Measurements from ENCODE around the gene AMMECR1L. TPM values are rescaled to one million over a fixed set of nuclear protein-coding genes. Genes with fewer than 3 reads are reported as not detected.

Gene AMMECR1L
- polyA plus RNA-seq, 2 of the 4 experiments (the other 2 are of a cell fraction): 15.6 to 23.0 TPM

- Histone ChIP-seq H3K27ac (no peak overlapping the region), H3K4me3 (no peak overlapping the region), H3K4me2 (no peak overlapping the region), H3K9me3 (no peaks in the 10 kb centered on the region), H3K4me1 (peaks cover 26% of the 10 kb centered on the region)
- no peak for DNase-seq (ENCODE audit: low read depth in 1 of 2, low spot score in 1 of 2)
- TF ChIP-seq EHF (CRISPR knock-in tag; IDR thresholded peaks at IDR 0.05): no peak
- TF ChIP-seq, protein P1, sequence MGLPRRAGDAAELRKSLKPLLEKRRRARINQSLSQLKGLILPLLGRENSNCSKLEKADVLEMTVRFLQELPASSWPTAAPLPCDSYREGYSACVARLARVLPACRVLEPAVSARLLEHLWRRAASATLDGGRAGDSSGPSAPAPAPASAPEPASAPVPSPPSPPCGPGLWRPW (IDR thresholded peaks at IDR 0.05): no peak
- TF ChIP-seq NFE2L2 (conservative IDR thresholded peaks at IDR 0.05; ENCODE audit: low read length): no peak
- TF ChIP-seq MYC (IDR thresholded peaks at IDR 0.05; ENCODE audit: borderline replicate concordance, low read length): no peak
- TF ChIP-seq ZNF302 (CRISPR knock-in tag; IDR thresholded peaks at IDR 0.05): no peak
- no peak for TF ChIP-seq PBX3 (IDR thresholded peaks at IDR 0.05)
- TF ChIP-seq RCOR1 (IDR thresholded peaks at IDR 0.05; ENCODE audit: low read depth, low read length): no peak
- no peak for TF ChIP-seq JUN (IDR thresholded peaks at IDR 0.05)
- TF ChIP-seq RAD21 (conservative IDR thresholded peaks at IDR 0.05 in 1 of 2, IDR thresholded peaks at IDR 0.05 in 1 of 2): no peak
- TF ChIP-seq CEBPB (IDR thresholded peaks at IDR 0.05): no peak
- no peak for TF ChIP-seq FOSB (CRISPR knock-in tag; IDR thresholded peaks at IDR 0.05)
- TF ChIP-seq, protein P2, sequence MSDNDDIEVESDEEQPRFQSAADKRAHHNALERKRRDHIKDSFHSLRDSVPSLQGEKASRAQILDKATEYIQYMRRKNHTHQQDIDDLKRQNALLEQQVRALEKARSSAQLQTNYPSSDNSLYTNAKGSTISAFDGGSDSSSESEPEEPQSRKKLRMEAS (IDR thresholded peaks at IDR 0.05): no peak
- TF ChIP-seq HDAC2 (IDR thresholded peaks at IDR 0.05): no peak
- TF ChIP-seq, protein P3, sequence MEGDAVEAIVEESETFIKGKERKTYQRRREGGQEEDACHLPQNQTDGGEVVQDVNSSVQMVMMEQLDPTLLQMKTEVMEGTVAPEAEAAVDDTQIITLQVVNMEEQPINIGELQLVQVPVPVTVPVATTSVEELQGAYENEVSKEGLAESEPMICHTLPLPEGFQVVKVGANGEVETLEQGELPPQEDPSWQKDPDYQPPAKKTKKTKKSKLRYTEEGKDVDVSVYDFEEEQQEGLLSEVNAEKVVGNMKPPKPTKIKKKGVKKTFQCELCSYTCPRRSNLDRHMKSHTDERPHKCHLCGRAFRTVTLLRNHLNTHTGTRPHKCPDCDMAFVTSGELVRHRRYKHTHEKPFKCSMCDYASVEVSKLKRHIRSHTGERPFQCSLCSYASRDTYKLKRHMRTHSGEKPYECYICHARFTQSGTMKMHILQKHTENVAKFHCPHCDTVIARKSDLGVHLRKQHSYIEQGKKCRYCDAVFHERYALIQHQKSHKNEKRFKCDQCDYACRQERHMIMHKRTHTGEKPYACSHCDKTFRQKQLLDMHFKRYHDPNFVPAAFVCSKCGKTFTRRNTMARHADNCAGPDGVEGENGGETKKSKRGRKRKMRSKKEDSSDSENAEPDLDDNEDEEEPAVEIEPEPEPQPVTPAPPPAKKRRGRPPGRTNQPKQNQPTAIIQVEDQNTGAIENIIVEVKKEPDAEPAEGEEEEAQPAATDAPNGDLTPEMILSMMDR (IDR thresholded peaks at IDR 0.05): no peak
- TF ChIP-seq CBX2 (IDR thresholded peaks at IDR 0.05; ENCODE audit: borderline replicate concordance, low read depth): no peak
- 79% methylated on average over 4 of the region's 4 CpGs for WGBS (ENCODE audit: missing lambda C conversion rate)
- ChIA-PET POLR2A (no interaction called here), CTCF (no interaction called here)
- no peak for FAIRE-seq
- ATAC-seq: no peak
These were observed 32.1 kb downstream of the AMMECR1L start for GRCh38 chr2:127853671-127854070.

GRCh38 chr2:127852388-127852787, 33.4 kb downstream of the AMMECR1L start:
- POLR2A ChIA-PET: no interaction called here
- Histone ChIP-seq H3K4me2 (no peak overlapping the region), H3K4me3 (no peak overlapping the region), H3K4me1 (peaks cover 26% of the 10 kb centered on the region), H3K9me3 (no peaks in the 10 kb centered on the region), H3K27ac (no peak overlapping the region)
- FAIRE-seq (no peak), DNase-seq (ENCODE audit: low read depth in 1 of 2, low spot score in 1 of 2) (no peak), ATAC-seq (no peak)
- CTCF ChIA-PET: no interaction called here
- WGBS (ENCODE audit: missing lambda C conversion rate): 96% methylated on average over 8 of the region's 8 CpGs
- TF ChIP-seq POLR2A (IDR thresholded peaks at IDR 0.05; ENCODE audit: low read length) (no peak), CEBPB (IDR thresholded peaks at IDR 0.05) (peak; percentile 77 to 93; a peak in 3 of 4 replicates)

DNA sequence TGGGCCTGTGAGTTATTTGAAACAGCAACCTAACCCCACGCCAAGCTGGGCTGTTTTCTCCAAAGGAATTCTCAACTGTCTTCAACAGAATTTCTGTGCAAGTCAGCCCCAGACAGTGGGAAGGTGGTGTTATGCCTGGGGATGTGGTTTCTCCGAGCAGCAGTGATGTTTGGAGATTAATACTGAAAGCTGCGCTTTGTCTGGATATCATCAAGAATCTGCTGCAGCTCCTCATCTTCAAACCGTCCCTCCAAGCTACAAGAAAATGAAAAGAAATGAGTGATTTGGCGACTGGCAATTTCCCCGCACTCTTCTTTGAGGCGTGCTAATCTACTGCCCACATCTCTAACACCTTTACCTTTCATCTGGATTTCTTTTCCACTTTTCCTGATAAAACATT, 37.8 kb downstream of the AMMECR1L start:
- ChIA-PET POLR2A (no interaction called here), CTCF (no interaction called here)
- ATAC-seq (no peak), DNase-seq (ENCODE audit: low read depth in 1 of 2, low spot score in 1 of 2) (no peak), FAIRE-seq (no peak)
- no peaks in the 10 kb centered on the region for H3K4me1 ChIP-seq
- WGBS (ENCODE audit: missing lambda C conversion rate): 97% methylated on average over 7 of the region's 7 CpGs
- TF ChIP-seq FOSB (CRISPR knock-in tag; IDR thresholded peaks at IDR 0.05) (no peak), HDAC2 (IDR thresholded peaks at IDR 0.05) (no peak), MYC (IDR thresholded peaks at IDR 0.05; ENCODE audit: borderline replicate concordance, low read length) (no peak), FOSL2 (IDR thresholded peaks at IDR 0.05) (no peak), FOSL2 (CRISPR knock-in tag; IDR thresholded peaks at IDR 0.05) (no peak), POLR2AphosphoS2 (conservative IDR thresholded peaks at IDR 0.05; ENCODE audit: low read length) (no peak)
- no peak overlapping the region for H3K4me2 ChIP-seq
- H3K27ac ChIP-seq: no peak overlapping the region
- no peak overlapping the region for H3K4me3 ChIP-seq
- H3K9me3 ChIP-seq: no peaks in the 10 kb centered on the region

DNA sequence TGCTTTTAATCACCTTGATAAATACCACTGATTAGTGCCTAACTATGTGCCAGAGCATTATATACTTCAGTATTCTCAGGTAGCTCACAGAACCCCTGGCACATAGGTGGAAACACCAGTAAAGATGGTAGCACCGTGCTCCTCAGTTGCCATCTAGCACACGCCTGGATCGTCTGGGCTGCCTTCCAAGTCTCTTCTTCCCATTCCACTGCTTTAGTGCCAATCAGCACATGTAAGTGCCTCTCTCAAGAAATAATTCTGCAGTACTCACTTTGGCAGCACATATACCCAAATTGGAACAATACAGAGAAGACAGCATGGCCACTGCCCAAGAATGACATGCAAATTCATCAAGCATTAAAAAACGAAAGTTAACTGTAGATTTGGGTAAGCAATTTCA, 40.8 kb downstream of the AMMECR1L start:
- ATAC-seq (no peak), DNase-seq (ENCODE audit: low read depth in 1 of 2, low spot score in 1 of 2) (no peak), FAIRE-seq (no peak)
- Histone ChIP-seq H3K4me2 (no peak overlapping the region), H3K9me3 (no peaks in the 10 kb centered on the region), H3K27ac (no peak overlapping the region), H3K4me3 (no peak overlapping the region), H3K4me1 (no peaks in the 10 kb centered on the region)
- ChIA-PET CTCF (no interaction called here), POLR2A (no interaction called here)
- WGBS (ENCODE audit: missing lambda C conversion rate): 87% methylated on average over 4 of the region's 4 CpGs
- TF ChIP-seq, protein P4, sequence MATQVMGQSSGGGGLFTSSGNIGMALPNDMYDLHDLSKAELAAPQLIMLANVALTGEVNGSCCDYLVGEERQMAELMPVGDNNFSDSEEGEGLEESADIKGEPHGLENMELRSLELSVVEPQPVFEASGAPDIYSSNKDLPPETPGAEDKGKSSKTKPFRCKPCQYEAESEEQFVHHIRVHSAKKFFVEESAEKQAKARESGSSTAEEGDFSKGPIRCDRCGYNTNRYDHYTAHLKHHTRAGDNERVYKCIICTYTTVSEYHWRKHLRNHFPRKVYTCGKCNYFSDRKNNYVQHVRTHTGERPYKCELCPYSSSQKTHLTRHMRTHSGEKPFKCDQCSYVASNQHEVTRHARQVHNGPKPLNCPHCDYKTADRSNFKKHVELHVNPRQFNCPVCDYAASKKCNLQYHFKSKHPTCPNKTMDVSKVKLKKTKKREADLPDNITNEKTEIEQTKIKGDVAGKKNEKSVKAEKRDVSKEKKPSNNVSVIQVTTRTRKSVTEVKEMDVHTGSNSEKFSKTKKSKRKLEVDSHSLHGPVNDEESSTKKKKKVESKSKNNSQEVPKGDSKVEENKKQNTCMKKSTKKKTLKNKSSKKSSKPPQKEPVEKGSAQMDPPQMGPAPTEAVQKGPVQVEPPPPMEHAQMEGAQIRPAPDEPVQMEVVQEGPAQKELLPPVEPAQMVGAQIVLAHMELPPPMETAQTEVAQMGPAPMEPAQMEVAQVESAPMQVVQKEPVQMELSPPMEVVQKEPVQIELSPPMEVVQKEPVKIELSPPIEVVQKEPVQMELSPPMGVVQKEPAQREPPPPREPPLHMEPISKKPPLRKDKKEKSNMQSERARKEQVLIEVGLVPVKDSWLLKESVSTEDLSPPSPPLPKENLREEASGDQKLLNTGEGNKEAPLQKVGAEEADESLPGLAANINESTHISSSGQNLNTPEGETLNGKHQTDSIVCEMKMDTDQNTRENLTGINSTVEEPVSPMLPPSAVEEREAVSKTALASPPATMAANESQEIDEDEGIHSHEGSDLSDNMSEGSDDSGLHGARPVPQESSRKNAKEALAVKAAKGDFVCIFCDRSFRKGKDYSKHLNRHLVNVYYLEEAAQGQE (IDR thresholded peaks at IDR 0.05): no peak
- TF ChIP-seq CHD2 (IDR thresholded peaks at IDR 0.05; ENCODE audit: low read length, partially characterized antibody) (no peak), FOXS1 (CRISPR knock-in tag; IDR thresholded peaks at IDR 0.05) (no peak), ZNF302 (CRISPR knock-in tag; IDR thresholded peaks at IDR 0.05) (no peak), RNF2 (IDR thresholded peaks at IDR 0.05; ENCODE audit: borderline replicate concordance, low read depth) (no peak), POLR2A (IDR thresholded peaks at IDR 0.05; ENCODE audit: low read length) (no peak), HDAC2 (IDR thresholded peaks at IDR 0.05) (no peak), KDM5A (IDR thresholded peaks at IDR 0.05) (no peak)
- TF ChIP-seq, protein P5, sequence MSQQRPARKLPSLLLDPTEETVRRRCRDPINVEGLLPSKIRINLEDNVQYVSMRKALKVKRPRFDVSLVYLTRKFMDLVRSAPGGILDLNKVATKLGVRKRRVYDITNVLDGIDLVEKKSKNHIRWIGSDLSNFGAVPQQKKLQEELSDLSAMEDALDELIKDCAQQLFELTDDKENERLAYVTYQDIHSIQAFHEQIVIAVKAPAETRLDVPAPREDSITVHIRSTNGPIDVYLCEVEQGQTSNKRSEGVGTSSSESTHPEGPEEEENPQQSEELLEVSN (IDR thresholded peaks at IDR 0.05; ENCODE audit: borderline replicate concordance, low read depth): no peak
